ENCODE data around the gene BICD1. TPM values are rescaled to one million over a fixed set of nuclear protein-coding genes. Genes with fewer than 3 reads are reported as not detected.

Gene BICD1
- total and polyA plus RNA-seq, 2 of the 13 experiments (the other 11 are each of a cell fraction or from before 2014, with no cell fraction given), result 4.5 to 5.2 TPM

DNA sequence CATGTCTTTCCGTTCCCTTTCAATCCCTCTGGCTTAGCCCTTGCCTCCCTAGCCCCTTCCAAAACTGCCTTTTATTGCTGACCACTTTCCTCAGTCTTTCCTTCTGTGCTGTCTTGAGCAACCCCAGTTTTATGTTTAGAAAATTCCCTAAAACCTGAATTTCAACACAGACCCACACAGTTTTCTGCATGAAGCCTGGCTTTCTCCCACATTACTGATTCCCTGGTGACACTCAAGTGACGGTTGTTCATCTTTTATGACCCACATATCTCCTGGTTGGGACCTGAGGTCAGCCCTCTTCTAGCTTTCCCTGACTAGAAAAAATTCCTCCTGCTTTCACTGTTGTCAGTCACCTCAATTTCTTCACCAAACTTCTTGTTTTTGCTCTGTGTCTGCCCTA lies 313.7 kb downstream of the BICD1 start:
- Histone ChIP-seq H3K79me2 (ENCODE audit: insufficient read depth, low read length) (no peaks in the 10 kb centered on the region), H3K27me3 (ENCODE audit: control insufficient read depth in 1 of 2, insufficient read depth in 2 of 2, low read length in 2 of 2) (no peaks in the 10 kb centered on the region), H3K4me2 (ENCODE audit: low read depth, low read length) (no peak overlapping the region), H4K20me1 (ENCODE audit: insufficient read depth, low read length) (no peaks in the 10 kb centered on the region), H3K27ac (ENCODE audit: extremely low read length, insufficient read depth, low read length) (no peak overlapping the region), H3K4me3 (replicated peaks in 1 of 3; ENCODE audit: insufficient read depth in 1 of 3, low read depth in 2 of 3, low read length in 3 of 3) (no peak overlapping the region), H3K4me1 (ENCODE audit: insufficient read depth, low read length) (no peaks in the 10 kb centered on the region), H2AFZ (ENCODE audit: low read length) (no peak overlapping the region), H3K36me3 (replicated peaks in 1 of 2; ENCODE audit: control insufficient read depth in 1 of 2, insufficient read depth in 2 of 2, low read length in 2 of 2) (no peaks in the 10 kb centered on the region), H3K9me3 (ENCODE audit: low read length) (no peaks in the 10 kb centered on the region), H3K9ac (ENCODE audit: insufficient read depth, low read depth, low read length) (no peak overlapping the region)
- ChIA-PET CTCF (ENCODE audit: low intra/inter-chr PET ratio, low total read pairs) (no interaction called here), POLR2A (no interaction called here)
- BruUV-seq (replicated peaks), result no TSS peak
- ATAC-seq, result no peak
- FAIRE-seq, result no peak
- in situ Hi-C loops (cut with HindIII; ENCODE audit: extremely low pct_ligation_motif_present, low pct_unique_long_range_greater_than_20kb), result no loop called here
- DNase-seq (ENCODE audit: low spot score), result no peak
- whole genome bisulfite sequencing (ENCODE audit: low lambda C conversion rate), result 92% methylated on average over 2 of the region's 2 CpGs
- intact Hi-C loops (cut with micrococcal nuclease; ENCODE audit: unreplicated experiment), result no loop called here
- no peak for TF ChIP-seq ZNF431 (CRISPR knock-in tag; IDR thresholded peaks at IDR 0.05; ENCODE audit: borderline replicate concordance, low read depth)
- TF ChIP-seq THYN1 (CRISPR knock-in tag; IDR thresholded peaks at IDR 0.05; ENCODE audit: borderline replicate concordance, low read depth), result no peak
- TF ChIP-seq GLI4 (CRISPR knock-in tag; IDR thresholded peaks at IDR 0.05; ENCODE audit: borderline replicate concordance), result no peak
- TF ChIP-seq ZMYM4 (CRISPR knock-in tag; IDR thresholded peaks at IDR 0.05), result no peak
- TF ChIP-seq PAF1 (CRISPR knock-in tag; IDR thresholded peaks at IDR 0.05), result no peak
- TF ChIP-seq TGIF2 (CRISPR knock-in tag; IDR thresholded peaks at IDR 0.05), result no peak
- no peak for TF ChIP-seq HDAC2 (CRISPR knock-in tag; IDR thresholded peaks at IDR 0.05)
- TF ChIP-seq SOX13 (IDR thresholded peaks at IDR 0.05), result no peak
- TF ChIP-seq SOX13 (CRISPR knock-in tag; conservative IDR thresholded peaks at IDR 0.05 in 1 of 2, IDR thresholded peaks at IDR 0.05 in 1 of 2), result no peak
- no peak for TF ChIP-seq GABPA (IDR thresholded peaks at IDR 0.05; ENCODE audit: low read depth, low read length)
- TF ChIP-seq GABPA (CRISPR knock-in tag; IDR thresholded peaks at IDR 0.05; ENCODE audit: low read depth), result no peak
- TF ChIP-seq SRSF9 (IDR thresholded peaks at IDR 0.05; ENCODE audit: borderline replicate concordance, insufficient read depth, low read depth, low read length, poor library complexity, severe bottlenecking), result no peak
- no peak for TF ChIP-seq KAT7 (CRISPR knock-in tag; IDR thresholded peaks at IDR 0.05; ENCODE audit: borderline replicate concordance)
- no peak for TF ChIP-seq MTA3 (CRISPR knock-in tag; IDR thresholded peaks at IDR 0.05)
- no peak for TF ChIP-seq PAX8 (CRISPR knock-in tag; IDR thresholded peaks at IDR 0.05; ENCODE audit: borderline replicate concordance)
- TF ChIP-seq ZNF17 (CRISPR knock-in tag; IDR thresholded peaks at IDR 0.05), result no peak
- no peak for TF ChIP-seq MXI1 (IDR thresholded peaks at IDR 0.05; ENCODE audit: borderline replicate concordance, low read depth, low read length)
- no peak for TF ChIP-seq JUND (CRISPR knock-in tag; IDR thresholded peaks at IDR 0.05)
- TF ChIP-seq, protein P1, sequence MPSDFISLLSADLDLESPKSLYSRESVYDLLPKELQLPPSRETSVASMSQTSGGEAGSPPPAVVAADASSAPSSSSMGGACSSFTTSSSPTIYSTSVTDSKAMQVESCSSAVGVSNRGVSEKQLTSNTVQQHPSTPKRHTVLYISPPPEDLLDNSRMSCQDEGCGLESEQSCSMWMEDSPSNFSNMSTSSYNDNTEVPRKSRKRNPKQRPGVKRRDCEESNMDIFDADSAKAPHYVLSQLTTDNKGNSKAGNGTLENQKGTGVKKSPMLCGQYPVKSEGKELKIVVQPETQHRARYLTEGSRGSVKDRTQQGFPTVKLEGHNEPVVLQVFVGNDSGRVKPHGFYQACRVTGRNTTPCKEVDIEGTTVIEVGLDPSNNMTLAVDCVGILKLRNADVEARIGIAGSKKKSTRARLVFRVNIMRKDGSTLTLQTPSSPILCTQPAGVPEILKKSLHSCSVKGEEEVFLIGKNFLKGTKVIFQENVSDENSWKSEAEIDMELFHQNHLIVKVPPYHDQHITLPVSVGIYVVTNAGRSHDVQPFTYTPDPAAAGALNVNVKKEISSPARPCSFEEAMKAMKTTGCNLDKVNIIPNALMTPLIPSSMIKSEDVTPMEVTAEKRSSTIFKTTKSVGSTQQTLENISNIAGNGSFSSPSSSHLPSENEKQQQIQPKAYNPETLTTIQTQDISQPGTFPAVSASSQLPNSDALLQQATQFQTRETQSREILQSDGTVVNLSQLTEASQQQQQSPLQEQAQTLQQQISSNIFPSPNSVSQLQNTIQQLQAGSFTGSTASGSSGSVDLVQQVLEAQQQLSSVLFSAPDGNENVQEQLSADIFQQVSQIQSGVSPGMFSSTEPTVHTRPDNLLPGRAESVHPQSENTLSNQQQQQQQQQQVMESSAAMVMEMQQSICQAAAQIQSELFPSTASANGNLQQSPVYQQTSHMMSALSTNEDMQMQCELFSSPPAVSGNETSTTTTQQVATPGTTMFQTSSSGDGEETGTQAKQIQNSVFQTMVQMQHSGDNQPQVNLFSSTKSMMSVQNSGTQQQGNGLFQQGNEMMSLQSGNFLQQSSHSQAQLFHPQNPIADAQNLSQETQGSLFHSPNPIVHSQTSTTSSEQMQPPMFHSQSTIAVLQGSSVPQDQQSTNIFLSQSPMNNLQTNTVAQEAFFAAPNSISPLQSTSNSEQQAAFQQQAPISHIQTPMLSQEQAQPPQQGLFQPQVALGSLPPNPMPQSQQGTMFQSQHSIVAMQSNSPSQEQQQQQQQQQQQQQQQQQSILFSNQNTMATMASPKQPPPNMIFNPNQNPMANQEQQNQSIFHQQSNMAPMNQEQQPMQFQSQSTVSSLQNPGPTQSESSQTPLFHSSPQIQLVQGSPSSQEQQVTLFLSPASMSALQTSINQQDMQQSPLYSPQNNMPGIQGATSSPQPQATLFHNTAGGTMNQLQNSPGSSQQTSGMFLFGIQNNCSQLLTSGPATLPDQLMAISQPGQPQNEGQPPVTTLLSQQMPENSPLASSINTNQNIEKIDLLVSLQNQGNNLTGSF (CRISPR knock-in tag; IDR thresholded peaks at IDR 0.05), result no peak
- TF ChIP-seq, protein P2, sequence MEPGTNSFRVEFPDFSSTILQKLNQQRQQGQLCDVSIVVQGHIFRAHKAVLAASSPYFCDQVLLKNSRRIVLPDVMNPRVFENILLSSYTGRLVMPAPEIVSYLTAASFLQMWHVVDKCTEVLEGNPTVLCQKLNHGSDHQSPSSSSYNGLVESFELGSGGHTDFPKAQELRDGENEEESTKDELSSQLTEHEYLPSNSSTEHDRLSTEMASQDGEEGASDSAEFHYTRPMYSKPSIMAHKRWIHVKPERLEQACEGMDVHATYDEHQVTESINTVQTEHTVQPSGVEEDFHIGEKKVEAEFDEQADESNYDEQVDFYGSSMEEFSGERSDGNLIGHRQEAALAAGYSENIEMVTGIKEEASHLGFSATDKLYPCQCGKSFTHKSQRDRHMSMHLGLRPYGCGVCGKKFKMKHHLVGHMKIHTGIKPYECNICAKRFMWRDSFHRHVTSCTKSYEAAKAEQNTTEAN (CRISPR knock-in tag; conservative IDR thresholded peaks at IDR 0.05), result no peak

Measured in HepG2 (cell line).